Endothelial cell (in vitro differentiated cells): ENCODE measurements around the gene NFE2L2. TPM values are rescaled to one million over a fixed set of nuclear protein-coding genes. Genes with fewer than 3 reads are reported as not detected.

Experiments used
- DNase-seq: peaks from one replicate; pipeline ENCODE4 v3.0.0; 2021; ENCODE audit warnings: low spot score
- H3K27ac Mint-ChIP-seq: one replicate; pipeline ENCODE4 v1.8.0; 2021; ENCODE audit warnings: mixed read lengths, inconsistent platforms; ENCODE audit not compliant: unreplicated experiment
- H3K27me3 Mint-ChIP-seq: one replicate; pipeline ENCODE4 v1.8.0; 2021; ENCODE audit warnings: mild to moderate bottlenecking, moderate library complexity, mixed read lengths, inconsistent platforms; ENCODE audit not compliant: unreplicated experiment
- H3K36me3 Mint-ChIP-seq: one replicate; pipeline ENCODE4 v1.8.0; 2021; ENCODE audit warnings: mild to moderate bottlenecking, low read depth, mixed read lengths, inconsistent platforms; ENCODE audit not compliant: unreplicated experiment
- H3K4me1 Mint-ChIP-seq: one replicate; pipeline ENCODE4 v1.8.0; 2021; ENCODE audit warnings: mild to moderate bottlenecking, mixed read lengths, inconsistent platforms; ENCODE audit not compliant: unreplicated experiment
- H3K4me3 Mint-ChIP-seq: one replicate; pipeline ENCODE4 v1.8.0; 2021; ENCODE audit warnings: mild to moderate bottlenecking, mixed read lengths, inconsistent platforms; ENCODE audit not compliant: unreplicated experiment
- H3K9me3 Mint-ChIP-seq: one replicate; pipeline ENCODE4 v1.8.0; 2021; ENCODE audit warnings: mixed read lengths, inconsistent platforms; ENCODE audit not compliant: unreplicated experiment
- CTCF ChIP-seq: fragments of 200-600 bp; sonication (generic); IDR thresholded peaks from one replicate; pipeline ENCODE4 v1.5.0; 2021; ENCODE audit warnings: antibody characterized with exemption; ENCODE audit not compliant: unreplicated experiment
- total RNA-seq: library from RNA; stranded (reverse); fragmentation: NEBNext Ultra II Directional; extraction: Animal tissue kit (Norgen Biotek cat#: 25700); gene quantifications from one replicate; pipeline ENCODE4 v1.2.1, GENCODE V29; 2021; ENCODE audit not compliant: unreplicated experiment

The NFE2L2 gene
- total RNA-seq, 1 donor from 2014 or later: 50.6 TPM

GRCh38 chr2:177217247-177217843 is 47.2 kb downstream of the NFE2L2 start:
- H3K27me3 Mint-ChIP-seq: peaks cover 6% of the 10 kb centered on the region
- peaks cover 24% of the 10 kb centered on the region for H3K4me1 Mint-ChIP-seq
- peak overlapping the region; percentile 48 for H3K27ac Mint-ChIP-seq
- H3K9me3 Mint-ChIP-seq: no peaks in the 10 kb centered on the region
- DNase-seq: no peak
- TF ChIP-seq CTCF: no peak
- H3K4me3 Mint-ChIP-seq: no peak overlapping the region
- H3K36me3 Mint-ChIP-seq: peaks cover 63% of the 10 kb centered on the region

GRCh38 chr2:177212891-177213856 is 51.4 kb downstream of the NFE2L2 start:
- no peak for TF ChIP-seq CTCF
- Mint-ChIP-seq H3K9me3 (no peaks in the 10 kb centered on the region), H3K27ac (peak overlapping the region; percentile 91), H3K4me3 (peak overlapping the region; percentile 93), H3K27me3 (peaks cover 14% of the 10 kb centered on the region), H3K36me3 (peaks cover 31% of the 10 kb centered on the region), H3K4me1 (peaks cover 36% of the 10 kb centered on the region)
- peak; percentile 91 for DNase-seq

GRCh38 chr2:177212106-177212890 is 52.2 kb downstream of the NFE2L2 start, which contains the start of gene HNRNPA3:
HNRNPA3 (plus strand) TSS chr2:177212794; CDS start chr2:177212800, 6 bp downstream.
- DNase-seq: peak; percentile 100
- H3K36me3 Mint-ChIP-seq: peaks cover 26% of the 10 kb centered on the region
- peaks cover 14% of the 10 kb centered on the region for H3K27me3 Mint-ChIP-seq
- H3K4me1 Mint-ChIP-seq: peaks cover 33% of the 10 kb centered on the region
- peak within 1 kb of the TSS; percentile 97 for H3K4me3 Mint-ChIP-seq
- TF ChIP-seq CTCF: no peak
- peak within 1 kb of the TSS; percentile 100 for H3K27ac Mint-ChIP-seq
- H3K9me3 Mint-ChIP-seq: no peaks in the 10 kb centered on the region

- Mint-ChIP-seq H3K9me3 (no peaks in the 10 kb centered on the region), H3K4me1 (peaks cover 32% of the 10 kb centered on the region), H3K27ac (peak overlapping the region; percentile 100), H3K36me3 (peaks cover 21% of the 10 kb centered on the region), H3K27me3 (peaks cover 14% of the 10 kb centered on the region), H3K4me3 (peak overlapping the region; percentile 97)
- DNase-seq: no peak
- no peak for TF ChIP-seq CTCF
These were observed 52.9 kb downstream of the NFE2L2 start for GRCh38 chr2:177211576-177212105.
